Naive thymus-derived CD4-positive, alpha-beta T cell (primary cell): Measurements from ENCODE around the gene THSD4. TPM values are rescaled to one million over a fixed set of nuclear protein-coding genes. Genes with fewer than 3 reads are reported as not detected.

Experiments used
- ATAC-seq: fragments of 150-1000 bp; cut with Tn5 transposase; 2 replicates; pipeline ENCODE4 v1.10.0; 2021; ENCODE audit warnings: mild to moderate bottlenecking, moderate library complexity
- CTCF ChIA-PET: fragments of 350-600 bp; sonication (Branson Sonifier 250); formaldehyde crosslinking; loops from one replicate; lab custom pipeline; 2021; ENCODE audit warnings: antibody characterized with exemption; lab: Charles Lee
- POLR2A ChIA-PET: fragments of 350-600 bp; sonication (Branson Sonifier 250); formaldehyde crosslinking; loops from one replicate; lab custom pipeline; 2021; ENCODE audit warnings: antibody characterized with exemption, inconsistent platforms; lab: Charles Lee
- DNase-seq, 9 donors: peaks; one replicate each; pipeline versions ENCODE4 v3.0.0 to v3.0.0-alpha.2; 2020 to 2022; ENCODE audit warnings: mixed read lengths in 1 of 9
- H3K27ac ChIP-seq: one replicate; pipeline ENCODE4 v1.7.0; 2013; ENCODE audit warnings: mild to moderate bottlenecking, low read depth, low read length, moderate library complexity
- H3K27me3 ChIP-seq, 2 donors: one replicate each; pipeline ENCODE4 v1.7.0; 2013; ENCODE audit warnings: low read length in 2 of 2, mild to moderate bottlenecking in 2 of 2, moderate library complexity in 2 of 2; ENCODE audit not compliant: control insufficient read depth in 2 of 2, insufficient read depth in 2 of 2
- H3K36me3 ChIP-seq, 3 experiments: 1 replicate in 2 of 3; 2 replicates in 1 of 3; pipeline ENCODE4 v1.7.0; 2013; ENCODE audit warnings: low read length in 3 of 3, mild to moderate bottlenecking in 3 of 3, moderate library complexity in 1 of 3; ENCODE audit not compliant: insufficient read depth in 3 of 3, control insufficient read depth in 2 of 3
- H3K4me1 ChIP-seq, 2 donors: one replicate each; pipeline ENCODE4 v1.7.0; 2013; ENCODE audit warnings: low read length in 2 of 2, mild to moderate bottlenecking in 2 of 2, moderate library complexity in 1 of 2; ENCODE audit not compliant: control insufficient read depth in 2 of 2, insufficient read depth in 2 of 2
- H3K4me3 ChIP-seq: 2 replicates; pipeline ENCODE4 v1.7.0; 2013; ENCODE audit warnings: mild to moderate bottlenecking, low read length
- H3K9me3 ChIP-seq, 3 experiments: 1 replicate in 2 of 3; 2 replicates in 1 of 3; pipeline ENCODE4 v1.7.0; 2013; ENCODE audit warnings: low read length in 3 of 3; ENCODE audit not compliant: control insufficient read depth in 2 of 3
- H3K27ac Mint-ChIP-seq, 9 donors: one replicate each; pipeline ENCODE4 v1.8.0; 2020 to 2022; ENCODE audit warnings: mixed read lengths in 9 of 9, mild to moderate bottlenecking in 8 of 9, moderate library complexity in 5 of 9, inconsistent platforms in 2 of 9
- H3K27me3 Mint-ChIP-seq, 5 donors: one replicate each; pipeline ENCODE4 v1.8.0; 2021 to 2022; ENCODE audit warnings: mixed read lengths in 5 of 5, mild to moderate bottlenecking in 1 of 5
- H3K36me3 Mint-ChIP-seq, 5 donors: one replicate each; pipeline ENCODE4 v1.8.0; 2020 to 2022; ENCODE audit warnings: mixed read lengths in 5 of 5, mild to moderate bottlenecking in 3 of 5, inconsistent platforms in 1 of 5
- H3K4me1 Mint-ChIP-seq, 7 donors: one replicate each; pipeline ENCODE4 v1.8.0; 2020 to 2022; ENCODE audit warnings: mixed read lengths in 7 of 7, mild to moderate bottlenecking in 3 of 7, inconsistent platforms in 1 of 7
- H3K4me3 Mint-ChIP-seq, 10 donors: one replicate each; pipeline ENCODE4 v1.8.0; 2020 to 2022; ENCODE audit warnings: mild to moderate bottlenecking in 10 of 10, mixed read lengths in 10 of 10, moderate library complexity in 6 of 10, inconsistent platforms in 2 of 10
- H3K9me3 Mint-ChIP-seq, 11 donors: one replicate each; pipeline ENCODE4 v1.8.0; 2020 to 2022; ENCODE audit warnings: mixed read lengths in 11 of 11, mild to moderate bottlenecking in 4 of 11, inconsistent platforms in 1 of 11, moderate library complexity in 1 of 11
- intact Hi-C, 2 donors: fragments of 100-400 bp; cut with micrococcal nuclease; formaldehyde crosslinking; loops; one replicate each; pipeline ENCODE4 v1.15.1; 2023
- polyA plus RNA-seq, 2 donors: library from polyadenylated mRNA; unstranded; fragments of 300-500 nt; fragmentation: Illumina TruSeq; gene quantifications; one replicate each; pipeline ENCODE4 v1.2.3, GENCODE V29; 2021
- total RNA-seq, 6 experiments: library from RNA in 5 of 6; stranded (reverse) in 5 of 6; gene quantifications; 1 replicate in 5 of 6; 2 replicates in 1 of 6; pipeline ENCODE4 v1.2.3 and lab custom pipeline; 2021 to 2026

Gene THSD4
- total and polyA plus RNA-seq, 7 experiments from 2014 or later: not detected

DNA sequence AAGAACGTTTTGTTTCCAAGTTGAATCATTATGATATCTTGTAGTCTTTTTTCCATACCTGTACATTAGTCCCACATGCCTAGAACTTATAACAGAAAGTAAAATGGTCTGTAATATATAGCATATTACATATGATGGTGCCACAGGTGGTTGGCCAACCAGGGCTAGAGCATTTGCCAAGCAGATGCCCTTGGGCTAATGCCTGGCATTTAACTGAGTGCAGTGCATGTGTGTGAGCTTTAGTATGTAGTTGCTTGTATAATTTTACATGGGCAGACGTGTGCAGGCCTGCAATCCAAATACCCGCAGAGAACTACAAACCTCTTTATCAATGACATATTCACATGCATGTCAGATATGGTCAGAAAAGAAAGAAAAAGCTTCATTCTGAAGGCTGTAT, 27.5 kb downstream of the THSD4 start:
- ChIA-PET POLR2A (no interaction called here), CTCF (no interaction called here)
- no peak overlapping the region for H3K27ac Mint-ChIP-seq
- H3K36me3 Mint-ChIP-seq: no peaks in the 10 kb centered on the region
- H3K4me1 Mint-ChIP-seq: no peaks in the 10 kb centered on the region
- H3K4me3 ChIP-seq: no peak overlapping the region
- peaks cover 12 to 22% (median 15%) of the 10 kb centered on the region in 5 donors for H3K27me3 Mint-ChIP-seq
- intact Hi-C loops: no loop called here
- H3K4me1 ChIP-seq: no peaks in the 10 kb centered on the region
- H3K27me3 ChIP-seq: no peaks in the 10 kb centered on the region
- ATAC-seq: no peak
- no peak overlapping the region for H3K4me3 Mint-ChIP-seq
- no peaks in the 10 kb centered on the region for H3K36me3 ChIP-seq
- H3K27ac ChIP-seq: no peak overlapping the region
- no peak for DNase-seq
- H3K9me3 ChIP-seq: no peaks in the 10 kb centered on the region
- H3K9me3 Mint-ChIP-seq: peaks cover 0 to 4% (median 0%) of the 10 kb centered on the region in 11 donors

DNA sequence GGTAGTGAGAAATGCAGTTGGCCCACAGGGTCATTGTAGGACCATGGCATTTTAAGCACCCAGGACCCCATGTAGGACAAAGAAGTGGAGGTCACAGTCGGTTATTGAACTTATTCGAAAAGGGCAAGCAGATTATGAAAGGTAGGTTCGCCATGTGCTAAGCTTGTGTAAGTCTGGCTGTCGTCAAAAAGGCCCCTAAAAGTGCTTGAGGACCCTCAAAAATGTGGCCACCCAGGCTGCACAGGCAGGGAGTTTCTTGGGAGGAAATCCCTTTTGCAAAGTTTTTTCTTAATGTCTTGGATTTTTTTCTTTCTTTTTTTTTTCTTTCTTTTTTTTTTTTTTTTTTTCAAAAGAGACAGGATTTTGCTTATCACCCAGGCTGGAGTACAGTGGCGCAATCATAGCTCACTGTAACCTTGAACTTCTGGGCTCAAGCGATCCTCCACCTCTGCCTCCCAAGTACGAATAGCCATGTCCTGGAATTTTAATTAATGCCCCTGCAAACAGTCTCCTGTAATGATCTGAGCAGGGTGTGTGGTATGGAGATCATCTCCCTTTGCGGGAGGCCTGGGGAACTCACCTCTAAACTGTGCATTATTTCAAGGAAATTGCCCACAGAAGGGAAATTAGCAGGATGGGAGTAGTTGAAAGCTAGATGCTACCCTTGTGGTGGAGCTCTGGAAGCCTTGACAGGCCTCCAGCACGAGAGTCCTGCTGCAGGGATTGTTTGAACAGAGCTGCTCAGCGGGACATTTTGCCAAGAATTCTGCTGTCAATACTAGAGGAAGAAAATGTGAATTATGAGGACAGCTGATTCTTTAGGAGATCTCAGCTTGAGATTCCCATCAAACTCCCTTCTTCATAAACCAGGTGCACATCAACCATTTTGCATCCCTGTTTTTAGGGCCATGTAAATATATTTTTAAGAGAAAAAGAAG, 28.4 kb downstream of the THSD4 start:
- H3K4me1 Mint-ChIP-seq: no peaks in the 10 kb centered on the region
- no peak overlapping the region for H3K27ac Mint-ChIP-seq
- peaks cover 11 to 22% (median 15%) of the 10 kb centered on the region in 5 donors for H3K27me3 Mint-ChIP-seq
- H3K27me3 ChIP-seq: no peaks in the 10 kb centered on the region
- H3K36me3 ChIP-seq: no peaks in the 10 kb centered on the region
- H3K4me1 ChIP-seq: no peaks in the 10 kb centered on the region
- H3K4me3 Mint-ChIP-seq: no peak overlapping the region
- no peak overlapping the region for H3K27ac ChIP-seq
- H3K9me3 ChIP-seq: no peaks in the 10 kb centered on the region
- DNase-seq (no peak), ATAC-seq (no peak)
- H3K36me3 Mint-ChIP-seq: no peaks in the 10 kb centered on the region
- no peak overlapping the region for H3K4me3 ChIP-seq
- ChIA-PET POLR2A (no interaction called here), CTCF (no interaction called here)
- no peaks in the 10 kb centered on the region for H3K9me3 Mint-ChIP-seq
- intact Hi-C loops: no loop called here

DNA sequence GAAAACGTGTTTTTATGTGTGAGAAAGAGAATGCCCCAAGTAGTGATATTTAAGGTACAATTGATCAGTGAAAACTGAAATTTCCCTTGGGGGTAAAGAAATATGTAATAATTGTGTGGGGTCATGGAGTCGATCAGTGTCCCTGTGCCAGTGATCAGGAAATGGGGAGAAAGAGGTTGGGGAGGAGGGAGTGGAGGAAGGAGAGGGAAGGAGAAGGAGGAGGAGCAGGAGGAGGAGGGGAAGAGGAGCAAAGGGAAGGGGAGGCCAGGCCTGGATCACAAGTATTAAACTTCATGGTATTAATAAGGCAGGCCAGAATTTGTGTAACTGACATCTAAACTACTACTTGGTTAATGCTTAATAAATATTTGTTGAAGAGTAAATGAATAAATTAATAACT, 30.4 kb downstream of the THSD4 start:
- H3K4me1 Mint-ChIP-seq: no peaks in the 10 kb centered on the region
- no peaks in the 10 kb centered on the region for H3K4me1 ChIP-seq
- peaks cover 6 to 28% (median 15%) of the 10 kb centered on the region in 5 donors for H3K27me3 Mint-ChIP-seq
- no peak for DNase-seq
- no peak overlapping the region for H3K27ac ChIP-seq
- no peak overlapping the region for H3K27ac Mint-ChIP-seq
- no peaks in the 10 kb centered on the region for H3K27me3 ChIP-seq
- no peaks in the 10 kb centered on the region for H3K9me3 ChIP-seq
- no peak overlapping the region for H3K4me3 Mint-ChIP-seq
- CTCF ChIA-PET: no interaction called here
- H3K9me3 Mint-ChIP-seq: no peaks in the 10 kb centered on the region
- H3K36me3 ChIP-seq: no peaks in the 10 kb centered on the region
- no peak overlapping the region for H3K4me3 ChIP-seq
- no peak for ATAC-seq
- intact Hi-C loops: no loop called here
- POLR2A ChIA-PET: no interaction called here
- no peaks in the 10 kb centered on the region for H3K36me3 Mint-ChIP-seq

DNA sequence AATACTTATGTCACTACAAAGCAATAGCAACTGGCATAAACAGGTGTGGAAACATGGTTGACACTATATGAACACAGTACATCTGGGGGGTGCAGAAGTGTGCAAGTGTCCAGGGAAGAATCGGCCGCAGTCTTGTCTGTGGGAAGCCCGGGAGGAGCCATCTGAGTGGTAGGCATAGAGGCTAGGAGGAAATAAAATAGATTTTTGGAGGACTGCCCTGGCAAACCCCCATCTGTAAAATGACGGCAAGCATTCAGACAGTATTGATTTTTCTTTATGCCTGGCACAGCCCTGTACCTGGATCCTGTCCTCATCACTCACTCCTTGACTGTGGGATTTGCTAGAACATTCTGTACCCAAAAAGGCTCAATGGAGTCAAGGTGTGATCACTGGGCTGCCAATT, 31.3 kb downstream of the THSD4 start:
- no peaks in the 10 kb centered on the region for H3K4me1 ChIP-seq
- H3K9me3 ChIP-seq: no peaks in the 10 kb centered on the region
- no peaks in the 10 kb centered on the region for H3K36me3 ChIP-seq
- ChIA-PET CTCF (no interaction called here), POLR2A (no interaction called here)
- no peak overlapping the region for H3K27ac ChIP-seq
- H3K4me3 ChIP-seq: no peak overlapping the region
- ATAC-seq (no peak), DNase-seq (no peak)
- Mint-ChIP-seq H3K27ac (no peak overlapping the region), H3K4me1 (no peaks in the 10 kb centered on the region), H3K9me3 (no peaks in the 10 kb centered on the region), H3K36me3 (no peaks in the 10 kb centered on the region), H3K27me3 (peaks cover 6 to 34% (median 15%) of the 10 kb centered on the region in 5 donors), H3K4me3 (no peak overlapping the region)
- intact Hi-C loops: no loop called here
- H3K27me3 ChIP-seq: no peaks in the 10 kb centered on the region

DNA sequence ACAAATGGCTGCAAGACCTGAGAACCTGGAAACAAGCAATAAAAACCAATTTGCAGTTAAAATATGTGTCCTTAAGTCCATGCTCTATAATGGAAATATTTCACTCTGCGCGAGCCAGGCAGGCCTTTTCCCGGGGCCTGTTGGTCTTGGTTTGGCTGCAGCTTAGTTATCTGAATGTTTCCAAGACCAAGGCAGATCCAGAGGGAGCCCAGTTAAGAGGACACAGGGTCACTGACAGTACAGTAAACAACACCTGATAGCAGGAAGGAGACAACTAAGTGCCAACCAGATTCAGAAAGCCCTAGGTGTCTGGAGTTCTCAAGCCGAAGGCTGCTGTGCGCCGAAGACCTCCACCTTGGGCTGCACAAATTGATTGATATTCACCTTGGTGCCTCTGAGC, 32.8 kb downstream of the THSD4 start:
- DNase-seq: no peak
- no peaks in the 10 kb centered on the region for H3K36me3 Mint-ChIP-seq
- H3K9me3 ChIP-seq: no peaks in the 10 kb centered on the region
- ChIA-PET CTCF (no interaction called here), POLR2A (no interaction called here)
- H3K4me1 Mint-ChIP-seq: no peaks in the 10 kb centered on the region
- no peaks in the 10 kb centered on the region for H3K36me3 ChIP-seq
- no peak for ATAC-seq
- H3K4me3 ChIP-seq: no peak overlapping the region
- H3K4me3 Mint-ChIP-seq: no peak overlapping the region
- intact Hi-C loops: no loop called here
- H3K4me1 ChIP-seq: no peaks in the 10 kb centered on the region
- H3K27ac ChIP-seq: no peak overlapping the region
- H3K9me3 Mint-ChIP-seq: no peaks in the 10 kb centered on the region
- peaks cover 6 to 37% (median 12%) of the 10 kb centered on the region in 5 donors for H3K27me3 Mint-ChIP-seq
- no peak overlapping the region for H3K27ac Mint-ChIP-seq
- no peaks in the 10 kb centered on the region for H3K27me3 ChIP-seq

DNA sequence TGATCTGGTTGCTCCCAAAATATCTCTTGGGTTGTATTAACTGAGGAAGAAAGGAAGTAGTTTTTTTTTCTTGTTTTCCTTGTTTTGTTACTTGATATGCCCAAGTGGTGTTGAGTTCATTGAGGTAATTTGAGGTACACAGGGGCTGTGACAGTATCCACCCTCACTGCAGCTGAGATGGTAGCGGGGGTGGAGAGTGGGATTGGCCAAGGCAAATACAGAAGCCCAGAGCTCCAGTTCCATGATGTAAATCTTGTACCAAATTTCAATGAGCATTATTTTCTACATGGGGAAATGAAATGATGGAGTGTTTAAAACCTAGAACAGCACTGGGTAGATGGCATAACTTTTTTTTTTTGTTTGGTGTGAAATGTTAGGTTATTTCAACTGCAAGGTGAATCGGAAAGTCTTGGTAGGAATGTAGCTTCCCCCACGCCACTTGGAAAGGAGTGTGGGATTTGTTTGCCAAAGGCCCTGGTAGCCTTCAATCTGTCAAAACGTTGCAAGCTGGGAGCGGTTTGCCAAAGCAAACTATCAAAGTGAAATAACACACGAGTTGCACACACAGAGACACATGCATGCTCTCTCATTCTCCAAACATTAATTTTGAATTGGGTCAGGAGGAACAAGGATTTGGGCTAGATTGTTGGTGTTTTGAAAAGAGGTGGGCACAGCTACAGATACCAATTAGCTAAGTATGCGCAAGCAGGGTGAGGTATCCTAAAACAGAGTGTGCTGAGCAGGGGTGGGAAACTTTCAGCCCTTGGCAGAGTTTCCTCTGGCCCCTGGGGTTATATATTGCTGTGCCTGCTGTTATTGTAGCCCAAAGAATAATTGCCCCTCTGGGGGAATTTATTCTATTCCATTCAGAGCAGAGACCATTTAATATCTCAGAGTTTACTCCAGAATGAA, 34.6 kb downstream of the THSD4 start:
- H3K36me3 ChIP-seq: no peaks in the 10 kb centered on the region
- intact Hi-C loops: no loop called here
- no peak overlapping the region for H3K4me3 Mint-ChIP-seq
- no peak overlapping the region for H3K27ac Mint-ChIP-seq
- ATAC-seq: no peak
- H3K4me1 ChIP-seq: no peaks in the 10 kb centered on the region
- no peak overlapping the region for H3K4me3 ChIP-seq
- ChIA-PET CTCF (no interaction called here), POLR2A (interaction anchor here (0.6 kb wide), 1 partner anchor 131 kb away, joined by 3 read pairs; no protein-coding TSS in a partner anchor)
- no peaks in the 10 kb centered on the region for H3K4me1 Mint-ChIP-seq
- no peak for DNase-seq
- H3K27ac ChIP-seq: no peak overlapping the region
- H3K9me3 ChIP-seq: no peaks in the 10 kb centered on the region
- H3K27me3 ChIP-seq: no peaks in the 10 kb centered on the region
- H3K9me3 Mint-ChIP-seq: peaks cover 0 to 2% (median 0%) of the 10 kb centered on the region in 11 donors
- H3K36me3 Mint-ChIP-seq: no peaks in the 10 kb centered on the region
- H3K27me3 Mint-ChIP-seq: peaks cover 4 to 24% (median 12%) of the 10 kb centered on the region in 5 donors
